CMK (cell line): Measurements from ENCODE around the gene SLC44A3.

Experiments
- DNase-seq: peaks from one replicate; pipeline ENCODE4 v3.0.0-alpha.2; 2010; ENCODE audit warnings: low read depth

The SLC44A3 gene

DNA sequence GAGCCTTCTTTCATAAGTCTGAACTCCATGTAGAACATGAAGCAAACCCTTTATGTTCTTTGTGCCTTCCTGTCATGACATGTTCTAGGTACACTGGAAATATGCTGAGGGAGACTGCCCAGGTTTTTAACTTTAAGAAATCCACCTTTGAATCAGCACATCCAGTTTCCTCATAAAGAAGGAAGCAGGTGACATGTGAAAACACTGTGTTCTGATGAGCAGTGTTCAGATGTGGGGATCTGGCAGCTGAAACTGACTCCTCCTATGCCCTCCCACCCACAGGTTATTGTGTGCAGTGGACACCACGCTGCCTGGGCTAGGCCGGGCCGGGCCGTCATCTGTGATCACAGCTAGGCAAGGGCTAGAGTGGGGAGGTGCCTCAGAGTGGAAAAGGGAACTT, 55.6 kb downstream of the SLC44A3 start:
- no peak for DNase-seq

DNA sequence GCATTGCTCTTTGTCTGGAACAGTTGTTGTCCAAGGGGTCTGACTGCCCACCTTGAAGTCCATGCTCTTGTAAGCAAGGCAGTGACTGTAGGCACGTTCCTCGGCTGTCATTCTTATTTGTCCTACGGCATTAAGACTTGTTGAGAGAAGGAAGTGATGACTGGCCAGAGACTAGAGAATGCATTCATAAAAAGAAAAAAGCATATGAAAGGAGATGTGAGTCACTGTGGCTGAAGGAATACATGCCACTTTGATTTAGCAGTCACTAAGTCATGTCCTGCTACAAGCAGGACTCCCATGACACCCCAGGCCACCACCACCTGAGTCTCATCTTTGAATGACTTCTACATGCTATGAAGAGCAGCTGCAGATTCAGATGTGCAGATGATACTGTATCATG, 56.2 kb downstream of the SLC44A3 start:
- no peak for DNase-seq

- DNase-seq: no peak
Measured at GRCh38 chr1:94878329-94878728, 58.2 kb downstream of the SLC44A3 start.

DNA sequence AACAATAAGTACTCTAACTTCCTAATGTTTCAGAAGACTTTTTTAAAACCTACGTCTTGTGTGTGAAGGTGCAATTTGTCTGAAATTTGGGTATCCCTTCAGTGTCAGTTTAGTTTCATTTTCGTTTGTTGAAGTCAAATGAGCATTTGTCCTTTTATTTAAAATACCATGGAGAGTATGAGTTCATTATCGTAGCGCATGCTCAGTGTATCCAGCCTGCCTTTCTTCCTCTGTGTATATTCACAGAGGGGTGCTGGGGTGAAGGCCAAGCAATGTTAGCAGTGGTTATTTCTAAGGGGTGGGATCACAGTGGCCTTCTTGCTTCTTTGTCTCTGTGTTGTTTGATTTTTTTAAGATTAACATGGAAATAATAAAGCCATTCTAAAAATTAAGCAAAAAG, 63.5 kb downstream of the SLC44A3 start:
- DNase-seq: no peak

DNA sequence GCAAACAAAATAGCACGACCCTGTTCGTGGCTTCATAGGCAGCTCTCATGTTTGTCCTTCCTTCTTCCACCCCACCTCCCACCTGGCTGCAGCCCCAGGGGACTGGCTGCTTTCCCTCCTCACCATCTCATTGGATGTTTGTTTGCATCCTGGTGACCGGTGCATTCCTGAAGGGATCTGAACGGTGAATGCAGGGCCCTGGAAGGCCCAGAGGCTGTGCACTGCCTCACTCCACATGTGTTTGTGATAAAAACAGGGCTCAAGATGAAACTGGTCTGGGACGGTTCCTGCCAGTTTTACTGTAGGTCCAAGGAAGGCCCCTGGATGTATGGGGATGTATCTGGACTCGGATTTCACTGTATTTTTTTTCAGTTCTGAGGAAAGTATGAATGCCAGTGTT, 63.9 kb downstream of the SLC44A3 start:
- DNase-seq: no peak

- DNase-seq: no peak
Measured at GRCh38 chr1:94884507-94884906, 64.3 kb downstream of the SLC44A3 start.

- DNase-seq: no peak
Measured at GRCh38 chr1:94886361-94886760, 66.2 kb downstream of the SLC44A3 start.

DNA sequence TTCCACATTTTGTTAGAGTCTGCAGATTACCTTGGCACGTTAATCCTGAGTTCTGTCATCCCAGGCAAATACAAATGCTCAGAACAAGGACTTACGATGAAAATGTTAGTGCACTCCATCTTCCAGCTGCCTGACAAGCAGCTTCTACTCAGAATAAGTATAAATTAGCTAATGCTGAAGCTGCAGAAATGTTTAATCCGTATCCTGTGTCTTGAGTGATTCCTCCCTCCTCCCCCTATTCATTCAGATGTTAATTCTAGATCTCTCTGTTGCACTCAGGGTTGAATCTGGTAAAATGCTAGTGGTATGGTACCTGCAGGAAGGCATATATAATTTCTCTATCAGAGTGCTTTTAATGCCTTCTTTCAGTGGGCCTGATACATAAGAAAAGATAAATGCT, 66.9 kb downstream of the SLC44A3 start:
- DNase-seq: no peak

GRCh38 chr1:94887603-94888171, 67.5 kb downstream of the SLC44A3 start:
- no peak for DNase-seq

- DNase-seq: no peak
Measured at GRCh38 chr1:94888201-94888600, 68.0 kb downstream of the SLC44A3 start.

- no peak for DNase-seq
Measured at GRCh38 chr1:94892604-94893254, 72.6 kb downstream of the SLC44A3 start.

DNA sequence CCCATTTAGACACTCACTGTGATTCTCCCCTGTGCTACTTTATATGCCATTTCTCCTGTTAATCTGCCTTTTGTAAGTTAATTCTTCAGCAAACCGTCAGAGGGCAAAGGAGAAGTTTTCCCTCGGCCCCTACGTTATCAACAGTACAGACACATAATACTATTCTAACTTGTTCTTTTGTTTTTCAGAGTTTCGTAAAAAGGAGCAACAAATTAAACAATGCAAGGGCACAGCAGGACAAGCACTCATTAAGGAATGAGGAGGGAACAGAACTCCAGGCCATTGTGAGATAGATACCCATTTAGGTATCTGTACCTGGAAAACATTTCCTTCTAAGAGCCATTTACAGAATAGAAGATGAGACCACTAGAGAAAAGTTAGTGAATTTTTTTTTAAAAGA, 74.5 kb downstream of the SLC44A3 start:
- DNase-seq: no peak

- no peak for DNase-seq
Measured at GRCh38 chr1:94895518-94895917, 75.4 kb downstream of the SLC44A3 start.

GRCh38 chr1:94898491-94899385, 78.6 kb downstream of the SLC44A3 start:
- no peak for DNase-seq

- no peak for DNase-seq
Measured at GRCh38 chr1:94899756-94900155, 79.6 kb downstream of the SLC44A3 start.

- no peak for DNase-seq
Measured at GRCh38 chr1:94901841-94902240, 81.7 kb downstream of the SLC44A3 start.

DNA sequence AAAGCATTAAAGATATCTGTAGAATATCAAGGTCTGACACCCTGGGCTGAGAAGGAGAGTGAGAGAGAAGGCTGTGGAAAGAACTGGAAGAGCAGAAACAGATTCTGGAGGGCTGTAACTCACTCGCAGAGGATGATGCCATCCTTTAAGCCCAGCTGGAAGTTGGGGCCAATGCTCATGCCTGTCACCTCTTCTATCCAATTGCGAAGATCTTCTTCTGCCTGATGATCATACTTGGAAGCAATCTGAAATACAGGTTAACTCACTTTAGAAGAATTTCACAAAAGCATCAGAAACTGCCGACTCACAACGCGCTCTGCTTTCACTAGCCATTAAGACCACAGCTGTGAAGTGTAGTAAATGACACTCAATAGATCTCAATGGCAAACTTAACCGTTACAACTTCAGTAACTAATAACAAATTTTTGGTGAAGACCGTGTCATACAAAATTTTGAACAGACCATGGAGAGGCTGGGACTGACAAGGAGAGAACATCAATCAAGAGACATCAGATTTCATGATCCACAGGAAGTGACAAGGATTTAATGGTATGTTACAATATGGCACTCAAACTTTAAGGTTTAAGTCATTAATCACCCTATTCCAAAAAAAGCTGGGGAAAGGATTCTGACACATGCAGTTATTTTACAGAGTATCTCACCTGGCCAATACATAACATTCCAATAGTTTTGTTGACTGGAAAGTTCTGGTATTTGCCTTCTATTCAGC, 83.3 kb downstream of the SLC44A3 start:
- DNase-seq: no peak

DNA sequence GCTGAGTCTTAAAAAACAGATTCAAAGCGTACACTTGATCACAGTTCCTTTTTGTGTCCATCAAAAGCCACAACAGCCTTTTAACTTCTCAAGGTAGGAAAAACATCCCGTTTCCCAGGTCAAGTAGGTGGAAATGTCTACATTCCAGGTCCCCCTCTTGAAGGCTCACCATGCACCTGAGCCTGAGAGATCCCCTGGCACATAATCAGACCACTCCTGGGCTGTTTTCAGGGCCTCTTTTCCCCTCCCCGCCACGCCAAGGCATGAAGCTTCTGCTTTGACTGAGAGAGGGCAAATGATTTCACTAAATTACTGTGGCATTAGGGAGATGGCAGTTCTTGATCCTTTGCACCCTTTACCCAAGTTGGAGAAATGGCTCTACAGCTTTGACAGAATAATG, 85.0 kb downstream of the SLC44A3 start:
- no peak for DNase-seq

- no peak for DNase-seq
Measured at GRCh38 chr1:94906382-94906781, 86.2 kb downstream of the SLC44A3 start.

DNA sequence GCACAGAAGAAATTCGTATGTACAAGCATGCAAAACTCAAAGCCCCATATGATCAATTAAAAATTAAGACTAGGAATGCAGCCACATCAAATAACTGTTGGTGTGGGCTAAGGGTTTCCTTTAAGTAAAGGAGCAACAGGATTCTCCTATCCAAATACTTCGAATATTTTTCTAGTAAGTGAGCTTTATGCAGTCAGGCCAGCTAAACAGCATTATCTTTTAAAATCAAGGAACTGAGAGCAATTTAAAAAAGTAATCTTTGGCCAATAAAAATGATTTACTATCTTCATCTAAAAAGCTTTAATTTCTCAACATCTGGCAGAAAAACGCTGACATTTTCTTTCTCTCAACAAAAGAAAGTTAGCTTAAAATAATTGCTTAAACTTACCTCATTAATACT, 87.0 kb downstream of the SLC44A3 start:
- DNase-seq: no peak

- DNase-seq: no peak
Measured at GRCh38 chr1:94908190-94908589, 88.0 kb downstream of the SLC44A3 start.

- no peak for DNase-seq
Measured at GRCh38 chr1:94908965-94909364, 88.8 kb downstream of the SLC44A3 start.

DNA sequence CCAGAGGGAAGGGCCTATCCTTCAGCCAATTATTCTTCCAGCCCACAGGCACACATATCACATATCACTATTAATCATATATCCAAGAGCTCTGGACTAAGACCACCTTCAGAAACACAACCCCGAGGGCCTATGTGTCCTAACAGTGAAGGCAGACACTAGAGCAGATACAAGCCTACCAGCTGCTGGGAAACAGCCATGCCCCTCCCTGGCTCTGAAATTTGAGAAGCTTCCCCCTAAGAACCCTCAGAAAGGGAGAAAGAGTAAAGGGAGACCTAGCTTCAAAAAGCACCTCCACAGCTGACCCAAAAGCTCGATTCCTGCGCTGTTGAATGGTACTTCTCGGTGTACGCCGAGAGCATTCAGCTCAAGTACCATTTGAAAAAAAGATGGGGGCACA, 89.3 kb downstream of the SLC44A3 start:
- DNase-seq: no peak
